GM03348 (cell line): ENCODE results near the gene TMEM132E.
A peak's percentile ranks its signal among the peaks of the same experiment; 100 is the strongest.

Source experiments
- DNase-seq: peaks from one replicate; pipeline ENCODE4 v3.0.0; 2012; ENCODE audit warnings: low spot score

The TMEM132E gene

DNA sequence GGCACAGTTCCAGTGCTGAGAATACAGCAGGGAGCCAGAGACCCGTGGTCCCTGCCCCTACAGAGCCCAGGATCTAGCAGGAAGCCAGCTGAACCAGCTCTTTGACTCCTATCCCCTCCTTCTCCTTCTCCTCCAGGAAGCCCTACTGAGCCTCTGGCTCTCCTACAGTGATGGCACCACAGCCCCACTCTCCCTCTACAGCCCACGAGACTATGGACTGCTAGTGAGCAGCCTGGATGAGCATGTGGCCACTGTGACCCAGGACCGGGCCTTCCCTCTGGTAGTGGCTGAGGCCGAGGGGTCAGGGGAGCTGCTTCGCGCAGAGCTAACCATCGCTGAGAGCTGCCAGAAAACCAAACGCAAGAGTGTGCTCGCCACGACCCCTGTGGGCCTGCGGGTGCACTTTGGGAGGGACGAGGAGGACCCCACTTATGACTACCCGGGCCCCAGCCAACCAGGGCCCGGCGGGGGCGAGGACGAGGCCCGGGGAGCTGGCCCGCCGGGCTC lies 57.7 kb downstream of the TMEM132E start:
- DNase-seq: no peak

DNA sequence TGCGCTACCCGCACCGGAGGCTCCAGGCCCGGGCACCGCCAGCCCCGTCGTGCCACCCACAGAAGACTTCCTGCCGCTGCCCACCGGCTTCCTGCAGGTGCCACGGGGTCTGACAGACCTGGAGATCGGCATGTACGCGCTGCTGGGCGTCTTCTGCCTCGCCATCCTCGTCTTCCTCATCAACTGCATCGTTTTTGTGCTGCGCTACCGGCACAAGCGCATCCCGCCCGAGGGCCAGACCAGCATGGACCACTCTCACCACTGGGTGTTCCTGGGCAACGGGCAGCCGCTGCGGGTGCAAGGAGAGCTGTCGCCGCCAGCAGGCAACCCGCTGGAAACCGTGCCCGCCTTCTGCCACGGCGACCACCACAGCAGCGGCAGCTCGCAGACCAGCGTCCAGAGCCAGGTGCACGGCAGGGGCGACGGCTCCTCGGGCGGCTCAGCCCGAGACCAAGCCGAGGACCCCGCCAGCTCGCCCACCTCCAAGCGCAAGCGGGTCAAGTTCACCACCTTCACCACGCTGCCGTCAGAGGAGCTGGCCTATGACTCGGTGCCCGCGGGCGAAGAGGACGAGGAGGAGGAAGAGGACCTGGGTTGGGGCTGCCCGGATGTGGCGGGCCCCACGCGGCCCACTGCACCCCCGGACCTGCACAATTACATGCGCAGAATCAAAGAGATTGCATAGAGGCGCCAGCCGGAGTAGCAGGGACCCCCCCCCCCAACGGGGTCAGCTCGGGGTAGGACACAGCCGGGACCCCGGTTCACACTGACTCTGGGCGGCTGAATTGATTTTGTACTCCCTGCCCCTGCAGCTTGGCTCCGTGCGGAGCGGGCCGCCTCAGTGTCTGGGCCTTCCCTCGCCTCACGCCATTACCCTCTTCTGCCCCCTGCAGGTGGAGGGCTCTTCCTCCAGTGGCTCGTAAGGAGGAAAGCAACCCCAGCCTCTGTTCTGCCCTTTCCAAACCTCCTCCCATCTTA lies 58.5 kb downstream of the TMEM132E start:
- DNase-seq: peak; percentile 95

DNA sequence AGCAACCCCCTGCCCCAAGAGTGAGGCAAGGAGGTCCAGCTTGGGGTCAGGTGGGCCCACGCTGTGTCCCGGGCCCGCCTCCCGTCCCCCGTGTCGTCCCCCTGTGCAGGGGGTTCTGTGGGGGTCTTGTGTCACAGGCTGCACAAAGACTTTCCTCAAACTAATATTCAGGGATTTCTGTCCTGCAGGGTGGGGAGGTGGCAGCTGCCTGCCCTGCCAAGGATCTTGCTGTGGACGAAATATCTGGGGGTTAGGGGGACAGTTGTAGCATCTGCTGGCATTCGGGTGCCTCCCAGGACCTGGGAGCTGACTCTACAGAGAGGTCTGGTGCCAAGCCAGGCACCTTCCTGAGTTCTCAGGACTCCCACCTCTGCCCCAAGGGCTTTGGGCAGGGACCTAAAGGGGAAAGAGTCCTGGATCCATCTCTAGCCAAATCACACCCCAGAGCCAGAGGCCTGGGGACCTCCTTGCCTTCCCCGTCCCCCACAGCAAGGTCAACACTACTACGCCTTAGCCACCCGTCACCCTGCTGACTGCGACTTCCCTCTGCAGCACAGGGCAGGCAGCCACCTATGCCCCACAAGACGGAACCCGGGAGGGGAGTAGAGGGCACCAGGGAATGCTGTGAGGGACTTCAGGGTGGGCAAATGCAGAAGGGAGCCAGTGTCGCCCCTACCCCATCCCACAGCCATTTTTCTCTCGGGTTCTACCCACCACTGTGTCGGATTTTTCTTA lies 59.3 kb downstream of the TMEM132E start:
- no peak for DNase-seq

GRCh38 chr17:34639706-34640425 lies 60.5 kb downstream of the TMEM132E start:
- DNase-seq: no peak

GRCh38 chr17:34641368-34641767 lies 62.0 kb downstream of the TMEM132E start:
- no peak for DNase-seq

DNA sequence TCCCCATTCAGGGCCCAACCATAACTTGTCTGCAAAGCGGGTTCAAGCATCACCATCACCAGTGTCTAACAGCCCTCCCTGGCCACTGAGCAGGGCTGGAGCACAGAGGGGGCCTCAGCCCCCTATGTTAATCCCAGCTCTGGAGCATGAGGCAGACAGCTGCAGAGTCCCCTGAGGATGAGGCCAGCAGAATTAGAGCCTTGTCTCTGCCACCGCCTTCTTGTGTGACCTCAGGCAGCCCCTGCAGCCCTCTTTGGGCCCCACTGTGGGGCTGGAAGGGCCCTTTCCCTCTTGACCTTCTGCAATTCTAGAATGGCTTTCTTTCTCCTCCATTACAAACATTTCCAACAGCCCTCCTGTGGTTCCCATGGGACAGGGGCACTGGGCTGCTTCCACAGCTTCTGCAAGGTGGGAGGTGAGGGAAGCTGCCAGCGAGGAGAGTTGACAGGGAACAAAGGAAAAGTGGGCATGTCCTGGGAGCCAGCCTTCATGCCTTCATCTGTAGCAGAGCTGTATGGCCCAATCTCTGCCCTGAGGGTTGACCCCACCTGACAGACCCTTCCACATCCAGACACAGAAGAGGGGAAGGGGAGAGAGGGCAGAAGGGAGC lies 65.7 kb downstream of the TMEM132E start:
- no peak for DNase-seq

DNA sequence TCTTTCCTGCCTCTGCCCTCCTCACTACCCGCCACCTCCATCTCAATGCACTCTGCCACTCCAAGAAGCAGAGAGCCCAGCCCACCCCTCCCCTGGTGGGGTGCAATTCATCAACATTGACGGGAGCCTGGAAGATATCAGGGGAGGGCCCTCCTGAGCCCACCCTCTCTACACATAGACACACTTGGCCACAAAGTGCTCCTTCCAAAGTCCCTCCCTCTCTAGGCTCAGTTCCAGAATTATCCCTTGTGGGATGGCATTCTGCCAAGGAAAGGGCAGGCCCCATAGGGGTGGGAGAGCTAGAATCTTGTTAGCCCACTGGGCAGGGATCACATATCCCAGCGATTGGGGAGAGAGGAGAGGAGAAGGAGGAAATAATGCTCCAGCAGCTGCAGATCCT lies 66.2 kb downstream of the TMEM132E start:
- DNase-seq: no peak

GRCh38 chr17:34647511-34647910 lies 68.1 kb downstream of the TMEM132E start:
- DNase-seq: no peak

DNA sequence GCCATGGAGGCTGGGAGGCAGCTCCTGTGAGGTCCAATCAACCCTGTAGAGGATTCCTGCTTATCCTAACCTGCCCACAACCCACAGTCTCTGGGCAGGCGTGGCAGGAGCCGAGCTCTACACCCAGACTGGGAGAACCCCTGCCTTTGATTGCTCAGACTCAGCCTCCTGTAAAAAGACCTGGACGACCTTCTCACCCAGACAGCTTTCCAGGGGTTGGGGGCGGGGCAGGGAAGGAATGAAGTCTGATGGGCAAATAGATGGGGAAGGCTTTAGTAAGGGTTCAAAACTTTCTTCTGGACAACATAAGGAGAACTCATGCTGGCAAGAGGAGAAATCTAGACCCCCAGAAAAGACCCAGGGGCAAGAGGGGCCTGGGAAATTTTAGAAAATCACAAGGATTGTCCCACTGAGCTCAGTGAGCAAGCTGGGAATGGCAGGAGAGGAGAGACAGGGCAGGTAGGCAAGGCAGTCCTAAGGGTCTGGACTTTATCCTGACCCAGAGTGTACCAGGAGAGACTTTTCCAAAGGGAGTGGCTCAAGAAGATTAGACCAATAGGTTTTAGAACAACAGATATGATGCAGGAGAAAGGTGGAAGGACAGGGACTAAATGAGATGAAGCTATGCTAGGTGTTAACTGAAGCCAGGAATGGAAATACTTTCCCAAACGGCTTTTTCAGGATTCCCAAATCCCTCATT lies 70.8 kb downstream of the TMEM132E start:
- no peak for DNase-seq

- no peak for DNase-seq
These were observed 72.0 kb downstream of the TMEM132E start for GRCh38 chr17:34651402-34651811.

DNA sequence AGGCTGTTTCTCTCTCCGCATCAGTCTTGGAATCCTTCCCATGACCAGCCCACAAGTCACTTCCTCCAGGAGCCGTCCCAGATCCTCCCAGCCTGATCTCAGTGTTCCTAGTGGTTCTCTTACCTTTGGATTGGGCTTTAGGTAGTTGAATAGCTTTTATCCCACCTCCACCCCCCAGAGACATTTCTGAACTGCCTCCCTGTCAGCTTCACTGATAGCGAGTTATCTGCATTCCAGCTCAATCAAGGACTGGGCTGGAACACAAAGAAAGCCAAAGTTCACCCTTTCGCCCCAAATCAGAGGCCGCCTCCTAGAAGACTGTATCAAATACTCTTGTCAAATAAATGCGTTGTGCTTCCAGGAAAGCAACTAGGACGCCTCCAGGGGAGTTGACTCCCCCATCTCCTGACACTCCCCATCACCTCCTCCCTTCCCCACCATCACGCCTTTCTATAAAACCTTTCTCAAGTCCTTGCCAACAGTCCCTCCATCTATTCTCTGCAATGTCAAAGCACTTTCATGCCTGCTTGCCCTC lies 72.7 kb downstream of the TMEM132E start:
- DNase-seq: no peak

GRCh38 chr17:34653511-34653910 lies 74.1 kb downstream of the TMEM132E start:
- no peak for DNase-seq

GRCh38 chr17:34654276-34654880 lies 75.0 kb downstream of the TMEM132E start:
- DNase-seq: no peak

- DNase-seq: no peak
These were observed 75.5 kb downstream of the TMEM132E start for GRCh38 chr17:34654881-34655276.

- DNase-seq: no peak
These were observed 77.4 kb downstream of the TMEM132E start for GRCh38 chr17:34656801-34657200.

DNA sequence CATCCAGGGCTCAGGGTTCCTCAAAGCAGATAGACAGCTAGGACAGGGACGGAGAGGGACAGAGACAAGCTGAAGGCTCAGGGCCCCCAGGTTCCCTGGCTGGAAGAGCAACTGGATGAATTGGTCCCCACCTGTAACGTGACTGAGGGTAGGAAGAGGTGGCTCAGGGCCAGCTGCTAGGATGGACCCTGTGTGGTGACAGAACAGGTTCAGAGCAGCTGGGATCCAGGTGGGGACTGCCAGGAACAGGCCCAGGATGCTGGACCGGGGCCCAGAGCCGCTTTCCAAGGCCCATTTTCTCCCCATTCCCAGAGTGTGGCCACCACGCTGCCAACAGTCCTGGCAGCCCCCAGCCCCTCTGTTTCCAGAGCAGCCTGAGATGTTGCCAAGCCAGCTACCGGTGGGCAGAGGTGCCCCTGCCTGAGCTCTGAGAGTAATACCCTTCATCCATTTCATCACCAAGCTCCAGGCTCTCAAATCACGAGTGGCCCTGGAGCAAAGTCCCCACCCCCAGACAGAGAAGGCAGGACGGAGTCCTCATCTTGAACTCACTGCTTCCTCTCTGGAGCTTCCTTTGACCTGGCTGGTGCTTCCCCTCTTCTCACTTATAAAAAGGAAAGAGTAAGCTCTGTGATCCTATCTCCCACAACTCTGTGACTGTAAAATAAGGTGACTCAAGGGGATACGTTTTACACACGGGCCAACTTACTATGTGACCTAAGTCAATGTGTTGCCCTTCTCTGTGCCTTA lies 79.6 kb downstream of the TMEM132E start:
- no peak for DNase-seq

GRCh38 chr17:34663714-34664113 lies 84.3 kb downstream of the TMEM132E start:
- no peak for DNase-seq

DNA sequence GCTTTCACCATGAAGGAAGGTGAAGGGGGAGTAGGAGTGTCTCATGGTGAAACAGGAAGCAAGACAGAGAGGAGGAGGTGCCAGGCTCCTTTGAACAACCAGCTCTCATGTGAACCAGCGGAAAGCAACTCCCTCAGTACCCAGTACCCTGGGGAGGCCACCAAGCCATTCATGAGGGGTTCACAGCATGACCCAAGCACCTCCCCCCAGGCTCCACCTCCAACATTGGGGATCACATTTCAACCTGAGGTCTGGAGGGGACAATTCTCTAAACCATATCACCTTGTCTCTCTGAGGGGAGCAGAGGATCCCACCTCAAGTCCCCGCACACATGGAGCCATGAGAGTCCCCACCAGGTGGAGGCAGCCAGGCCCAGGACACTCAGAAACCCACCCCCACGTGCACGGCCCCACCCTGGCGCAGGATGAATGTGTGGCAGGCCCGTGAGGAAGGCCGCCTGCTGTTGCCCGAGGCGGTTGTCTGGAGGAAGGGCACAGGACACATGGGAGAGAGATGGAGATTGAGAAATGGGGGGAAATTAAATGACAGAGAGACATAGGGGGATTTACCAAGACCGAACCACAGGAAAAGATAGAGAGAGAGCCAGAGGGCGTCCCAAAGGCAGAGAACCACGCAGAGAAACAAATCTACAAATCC lies 85.9 kb downstream of the TMEM132E start:
- no peak for DNase-seq
